22Rv1 (cell line): ENCODE results near the gene CDKAL1.
"Not testable (repeated sequence)": the region's sequence is repeated elsewhere in the genome, so short reads cannot be mapped to it uniquely, and the experiment has no call there.

Experiments used
- H3K27ac ChIP-seq: fragments of 450-650 bp; 2 replicates; pipeline ENCODE4 v1.5.1; 2017
- ZFX ChIP-seq: fragments of 450-650 bp; IDR thresholded peaks from 2 replicates; pipeline ENCODE4 v1.6.1; 2017; ENCODE audit warnings: antibody characterized with exemption, borderline replicate concordance
- TF ChIP-seq, protein P1 (sequence below): fragments of 450-650 bp; IDR thresholded peaks from 2 replicates; pipeline ENCODE4 v1.5.1; 2017; ENCODE audit warnings: mild to moderate bottlenecking

Gene CDKAL1

DNA sequence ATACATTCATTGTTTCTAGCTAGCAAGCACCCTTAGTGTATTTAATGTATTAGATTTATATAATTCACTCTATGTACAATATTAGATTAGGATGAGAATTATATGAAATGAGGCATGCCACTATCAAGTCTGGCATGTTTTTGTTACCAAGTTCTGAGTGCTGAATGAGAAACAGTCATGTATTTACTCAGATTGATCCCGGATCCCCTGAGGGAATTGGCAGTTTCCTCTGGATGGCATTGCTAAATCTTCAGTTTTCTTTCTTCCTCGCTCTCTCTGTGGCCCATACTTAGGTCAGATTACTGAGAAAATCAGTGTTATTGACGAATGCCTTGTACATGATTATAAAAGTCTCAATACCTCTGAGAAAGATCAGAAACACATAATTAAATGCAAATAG, 66.6 kb downstream of the CDKAL1 start:
- TF ChIP-seq, protein P1, sequence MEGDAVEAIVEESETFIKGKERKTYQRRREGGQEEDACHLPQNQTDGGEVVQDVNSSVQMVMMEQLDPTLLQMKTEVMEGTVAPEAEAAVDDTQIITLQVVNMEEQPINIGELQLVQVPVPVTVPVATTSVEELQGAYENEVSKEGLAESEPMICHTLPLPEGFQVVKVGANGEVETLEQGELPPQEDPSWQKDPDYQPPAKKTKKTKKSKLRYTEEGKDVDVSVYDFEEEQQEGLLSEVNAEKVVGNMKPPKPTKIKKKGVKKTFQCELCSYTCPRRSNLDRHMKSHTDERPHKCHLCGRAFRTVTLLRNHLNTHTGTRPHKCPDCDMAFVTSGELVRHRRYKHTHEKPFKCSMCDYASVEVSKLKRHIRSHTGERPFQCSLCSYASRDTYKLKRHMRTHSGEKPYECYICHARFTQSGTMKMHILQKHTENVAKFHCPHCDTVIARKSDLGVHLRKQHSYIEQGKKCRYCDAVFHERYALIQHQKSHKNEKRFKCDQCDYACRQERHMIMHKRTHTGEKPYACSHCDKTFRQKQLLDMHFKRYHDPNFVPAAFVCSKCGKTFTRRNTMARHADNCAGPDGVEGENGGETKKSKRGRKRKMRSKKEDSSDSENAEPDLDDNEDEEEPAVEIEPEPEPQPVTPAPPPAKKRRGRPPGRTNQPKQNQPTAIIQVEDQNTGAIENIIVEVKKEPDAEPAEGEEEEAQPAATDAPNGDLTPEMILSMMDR: no peak
- TF ChIP-seq ZFX: no peak
- H3K27ac ChIP-seq: no peak overlapping the region

DNA sequence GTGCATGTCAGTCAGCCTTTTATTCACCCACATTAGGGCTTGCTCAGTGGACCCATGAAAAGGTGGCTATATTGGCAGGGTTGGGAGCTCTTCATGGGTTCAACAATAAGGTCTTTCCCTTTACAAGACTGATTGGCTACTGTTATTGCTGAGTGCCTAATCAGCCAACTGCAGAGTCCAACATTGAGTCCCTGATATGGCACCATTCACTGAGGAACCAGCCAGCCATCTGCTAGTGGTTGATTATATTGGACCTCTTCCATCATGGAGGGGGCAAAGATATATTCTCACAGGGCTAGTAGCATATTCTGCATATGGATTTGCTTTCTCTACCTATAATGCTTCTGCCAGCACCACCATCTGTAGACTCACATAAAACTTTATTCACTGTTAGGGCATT, 69.9 kb downstream of the CDKAL1 start:
- H3K27ac ChIP-seq: no peak overlapping the region
- no peak for TF ChIP-seq ZFX
- TF ChIP-seq, protein P1: no peak

DNA sequence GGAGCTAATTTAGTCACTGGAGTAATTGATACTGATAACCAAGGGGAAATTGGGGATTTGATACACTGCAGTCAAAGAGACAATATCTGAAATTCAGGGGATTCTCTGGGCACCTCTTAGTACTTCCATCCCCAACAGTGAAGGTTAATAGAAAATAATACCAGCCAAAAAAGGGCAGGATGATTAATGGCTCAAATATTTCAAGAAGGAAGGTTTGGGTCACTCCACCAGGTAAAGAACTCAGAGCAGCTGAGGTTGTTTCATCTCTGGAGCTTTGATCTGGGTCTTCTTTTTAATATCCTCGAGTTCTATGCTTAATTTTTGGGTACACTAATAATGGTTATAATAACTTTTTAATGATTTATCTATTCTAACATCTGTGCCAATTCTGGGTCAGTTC, 70.8 kb downstream of the CDKAL1 start:
- TF ChIP-seq, protein P1: no peak
- no peak for TF ChIP-seq ZFX
- no peak overlapping the region for H3K27ac ChIP-seq

DNA sequence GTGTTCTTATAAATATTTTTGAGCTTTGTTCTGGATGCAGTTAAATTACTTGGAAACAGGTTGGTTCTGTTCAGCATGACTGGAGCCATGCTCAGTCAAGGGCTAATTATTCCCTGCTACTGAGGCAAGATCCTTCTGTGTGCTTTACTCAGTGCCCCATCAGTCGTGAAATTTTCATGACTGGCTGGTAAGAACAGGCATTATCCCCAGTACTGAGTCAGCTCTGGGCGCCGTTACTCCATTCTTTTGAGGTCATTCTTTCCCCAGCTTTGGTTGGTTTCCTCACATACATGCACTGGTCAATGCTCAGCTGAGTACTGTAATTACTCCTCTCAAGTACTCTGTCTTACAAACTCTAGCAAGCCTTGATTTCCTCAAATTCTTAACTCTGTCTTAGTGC, 71.3 kb downstream of the CDKAL1 start:
- TF ChIP-seq, protein P1: no peak
- H3K27ac ChIP-seq: no peak overlapping the region

DNA sequence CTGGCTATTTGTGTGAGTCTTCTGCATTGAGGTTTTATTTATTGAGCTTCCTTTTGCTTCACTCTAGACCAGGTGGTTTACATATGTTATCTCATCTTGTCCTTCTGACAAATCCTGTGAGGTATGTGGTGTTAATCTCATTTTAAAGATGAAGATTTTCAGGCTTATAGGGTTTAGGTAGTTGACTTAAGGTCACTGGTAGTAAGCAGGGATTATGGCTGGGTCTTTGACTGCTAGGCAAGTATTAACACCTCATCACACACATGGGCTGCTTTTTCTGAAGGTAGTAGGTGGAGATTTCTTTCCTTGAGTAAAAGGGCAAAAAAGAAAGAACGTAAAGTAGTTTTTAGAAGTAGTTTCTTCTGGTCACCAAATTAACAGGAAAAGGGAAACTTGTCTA, 72.6 kb downstream of the CDKAL1 start:
- H3K27ac ChIP-seq: no peak overlapping the region
- TF ChIP-seq ZFX: no peak
- TF ChIP-seq, protein P1: no peak

DNA sequence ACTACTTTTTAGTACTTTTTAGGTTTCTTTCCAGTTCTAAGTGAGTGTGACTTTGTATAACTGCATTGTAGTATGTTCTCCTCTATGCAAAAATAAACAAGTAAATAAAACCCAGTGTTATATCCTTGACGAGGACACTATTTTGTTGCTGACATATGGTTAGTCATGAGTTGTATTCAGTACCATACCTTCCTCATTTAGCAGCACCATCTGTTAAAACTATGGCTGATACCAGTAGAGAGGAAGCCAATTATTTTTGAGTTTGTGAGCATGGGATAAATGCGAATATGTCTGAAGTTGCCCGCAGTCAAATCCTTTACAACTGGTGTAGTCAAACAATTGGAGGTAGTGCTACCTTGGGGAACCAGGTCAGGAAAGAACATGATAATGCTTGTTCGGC, 74.1 kb downstream of the CDKAL1 start:
- TF ChIP-seq, protein P1: no peak
- no peak for TF ChIP-seq ZFX
- no peak overlapping the region for H3K27ac ChIP-seq

DNA sequence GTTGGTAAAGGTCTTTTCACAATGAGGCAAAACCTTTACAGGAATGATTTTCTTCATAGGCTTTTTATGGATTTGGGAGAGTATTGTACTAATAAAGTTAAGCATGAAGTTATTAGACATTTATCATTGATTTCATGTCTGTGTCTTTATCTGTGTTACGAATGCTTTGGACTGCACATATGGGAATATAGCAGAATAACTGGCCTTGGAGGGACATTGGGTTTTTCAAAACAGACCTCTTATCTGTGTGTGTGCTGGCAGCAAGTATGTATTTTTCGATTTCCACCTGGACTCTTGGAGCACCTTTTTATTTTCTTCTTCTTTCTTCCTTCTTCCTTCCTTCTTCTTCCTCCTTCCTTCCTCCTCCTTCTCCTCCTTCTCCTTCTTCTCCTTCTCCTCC, 74.6 kb downstream of the CDKAL1 start:
- H3K27ac ChIP-seq: no peak overlapping the region
- TF ChIP-seq ZFX: no peak
- TF ChIP-seq, protein P1: no peak

DNA sequence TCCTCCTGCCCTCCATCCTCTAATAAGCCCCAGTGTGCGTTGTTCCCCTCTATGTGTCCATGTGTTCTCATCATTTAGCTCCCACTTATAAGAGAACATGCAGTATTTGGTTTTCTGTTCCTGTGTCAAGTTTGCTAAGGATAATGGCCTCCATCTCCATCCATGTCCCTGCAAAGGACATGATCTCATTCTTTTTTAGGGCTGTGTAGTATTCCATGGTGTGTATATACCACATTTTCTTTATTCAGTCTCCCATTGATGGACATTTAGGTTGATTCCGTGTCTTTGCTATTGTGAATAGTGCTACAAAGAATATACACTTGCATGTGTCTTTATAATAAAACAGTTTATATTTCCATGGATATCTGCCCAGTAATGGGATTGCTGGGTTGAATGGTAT, 75.7 kb downstream of the CDKAL1 start:
- H3K27ac ChIP-seq: not testable (repeated sequence)
